Kidney tubule cell (primary cell): Measurements from ENCODE around the gene CD226.
"Not testable (repeated sequence)": the region's sequence is repeated elsewhere in the genome, so short reads cannot be mapped to it uniquely, and the experiment has no call there.

Experiments used
- DNase-seq: peaks from one replicate; pipeline ENCODE4 v3.0.0-alpha.2; 2018; ENCODE audit warnings: low spot score

CD226 gene

GRCh38 chr18:69956665-69957620 is 9.3 kb upstream of the CD226 start:
- DNase-seq, result no peak

DNA sequence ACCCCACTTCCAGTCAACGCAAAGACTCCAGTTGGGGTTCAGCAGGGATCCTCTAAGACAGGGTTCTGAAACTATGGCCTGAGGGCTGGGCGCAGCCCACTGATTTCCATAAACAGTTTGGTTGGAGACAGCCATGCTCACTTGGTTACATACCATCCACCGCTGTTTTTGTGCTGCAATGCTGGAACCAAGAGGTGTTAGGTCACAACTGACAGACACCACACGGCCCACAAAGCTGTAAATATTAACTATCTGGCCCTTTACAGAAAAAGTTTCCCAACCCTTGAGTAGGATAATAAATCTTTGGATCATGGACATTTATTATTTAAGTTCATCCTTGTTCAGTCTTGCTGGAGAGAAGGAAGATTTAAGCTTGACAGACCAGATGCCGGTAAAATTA is 8.4 kb upstream of the CD226 start:
- peak; percentile 20 for DNase-seq

GRCh38 chr18:69954719-69955480 is 7.2 kb upstream of the CD226 start:
- no peak for DNase-seq

GRCh38 chr18:69953191-69953590 is 5.5 kb upstream of the CD226 start:
- no peak for DNase-seq

GRCh38 chr18:69951182-69951581 is 3.5 kb upstream of the CD226 start:
- DNase-seq, result peak; percentile 58

DNA sequence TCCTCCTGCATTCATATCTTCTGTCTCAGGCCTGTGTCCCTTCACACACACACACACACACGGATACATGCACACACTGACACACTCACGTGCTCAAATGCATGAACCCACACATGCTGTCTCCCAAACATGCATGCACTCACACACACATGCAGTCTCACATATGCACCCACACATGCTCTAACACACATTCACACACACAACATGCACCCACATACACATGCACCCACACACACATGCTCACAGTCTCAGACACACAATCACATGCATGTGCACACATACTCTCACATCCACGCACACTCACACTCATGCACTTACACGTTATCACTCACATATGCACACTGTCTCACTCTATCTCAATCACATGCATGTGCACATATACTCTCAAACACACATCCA is 1.9 kb upstream of the CD226 start:
- DNase-seq, result no peak

GRCh38 chr18:69948919-69949537 is 1.4 kb upstream of the CD226 start:
- peak; percentile 52 for DNase-seq

- DNase-seq, result no peak
Observed at GRCh38 chr18:69948256-69948655, 583 bp upstream of the CD226 start.

DNA sequence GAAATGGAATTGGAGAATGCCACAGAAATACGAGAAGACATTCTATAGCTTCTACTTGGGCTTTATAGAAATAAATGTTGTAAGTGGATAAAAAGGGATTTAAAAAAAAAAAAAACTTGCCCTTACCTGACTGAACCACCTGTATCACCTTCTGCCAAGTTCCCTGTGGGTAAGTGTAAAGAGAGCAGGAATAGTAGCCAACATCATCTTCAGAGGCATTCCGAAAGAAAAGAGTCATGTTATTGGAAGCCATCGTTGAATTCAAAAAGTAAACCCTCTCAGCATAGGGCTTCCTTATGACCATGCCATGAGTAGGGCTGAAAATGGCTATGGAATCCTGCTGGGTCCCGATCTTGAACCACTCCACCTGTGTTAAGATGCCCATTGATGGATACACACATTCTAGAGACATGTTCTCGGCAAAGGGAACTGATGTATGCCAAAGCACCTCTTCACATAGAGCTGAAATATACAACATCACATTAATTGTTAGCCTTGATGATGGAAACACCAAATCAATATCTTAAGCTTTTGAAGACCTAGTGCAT is 991 bp downstream of the CD226 start:
- DNase-seq, result no peak

DNA sequence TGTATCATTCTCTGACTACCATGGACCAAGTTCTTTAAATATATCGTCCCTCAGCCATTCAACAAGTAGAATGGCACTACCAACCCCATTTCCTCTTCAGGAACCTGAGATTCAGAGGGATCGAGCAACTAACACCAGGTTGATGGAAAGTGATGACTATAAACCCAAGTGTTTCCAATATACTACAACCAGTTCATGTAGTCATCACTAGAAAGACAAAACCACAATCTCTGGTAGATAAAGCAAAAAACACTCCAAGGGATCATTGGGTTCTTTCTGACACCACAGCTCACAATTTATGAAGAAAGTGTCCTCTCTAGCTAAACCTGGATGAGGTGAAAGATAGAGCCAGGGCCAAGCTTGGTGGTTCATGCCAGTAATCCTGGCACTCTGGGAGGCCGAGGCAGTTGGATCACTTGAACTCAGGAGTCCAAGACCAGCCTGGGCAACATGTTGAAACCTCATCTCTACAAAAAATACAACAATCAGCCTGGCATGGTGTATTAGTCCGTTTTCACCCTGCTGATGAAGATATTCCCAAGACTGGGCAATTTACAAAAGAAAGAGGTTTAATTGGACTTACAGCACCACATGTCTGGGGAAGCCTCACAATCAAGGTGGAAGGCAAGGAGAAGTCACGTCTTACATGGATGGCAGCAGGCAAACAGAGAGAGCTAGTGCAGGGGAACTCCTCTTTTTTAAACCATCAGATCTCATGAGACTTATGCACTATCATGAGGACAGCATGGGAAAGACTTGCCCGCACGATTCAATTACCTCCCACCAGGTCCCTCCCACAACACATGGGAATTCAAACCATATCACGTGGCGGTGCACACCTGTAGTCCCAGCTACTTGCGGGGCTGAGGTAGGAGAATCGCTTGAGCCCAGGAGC is 2.2 kb downstream of the CD226 start:
- DNase-seq, result no peak

GRCh38 chr18:69944436-69944835 is 3.2 kb downstream of the CD226 start:
- no peak for DNase-seq

GRCh38 chr18:69943021-69943420 is 4.7 kb downstream of the CD226 start:
- no peak for DNase-seq

GRCh38 chr18:69941183-69941582 is 6.5 kb downstream of the CD226 start:
- DNase-seq, result no peak

GRCh38 chr18:69939812-69940211 is 7.9 kb downstream of the CD226 start:
- not testable (repeated sequence) for DNase-seq

DNA sequence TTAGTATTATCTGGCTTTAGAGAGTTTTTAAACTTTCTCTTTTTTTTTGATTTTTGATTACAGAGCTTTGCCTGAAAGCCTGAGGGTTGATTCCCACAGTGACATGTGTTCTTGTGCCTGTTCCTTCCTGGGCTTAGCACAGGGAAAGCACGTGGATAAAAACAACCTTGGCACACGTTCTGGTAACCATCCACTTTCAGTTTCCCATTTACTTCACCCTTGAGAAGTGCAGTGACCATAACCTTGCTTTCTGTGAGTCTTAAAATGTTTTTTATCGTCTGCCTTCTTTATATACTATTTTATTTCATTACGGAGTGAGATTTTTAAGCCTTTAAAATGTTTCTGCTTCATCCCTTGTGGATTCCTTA is 11.5 kb downstream of the CD226 start:
- peak; percentile 11 for DNase-seq

DNA sequence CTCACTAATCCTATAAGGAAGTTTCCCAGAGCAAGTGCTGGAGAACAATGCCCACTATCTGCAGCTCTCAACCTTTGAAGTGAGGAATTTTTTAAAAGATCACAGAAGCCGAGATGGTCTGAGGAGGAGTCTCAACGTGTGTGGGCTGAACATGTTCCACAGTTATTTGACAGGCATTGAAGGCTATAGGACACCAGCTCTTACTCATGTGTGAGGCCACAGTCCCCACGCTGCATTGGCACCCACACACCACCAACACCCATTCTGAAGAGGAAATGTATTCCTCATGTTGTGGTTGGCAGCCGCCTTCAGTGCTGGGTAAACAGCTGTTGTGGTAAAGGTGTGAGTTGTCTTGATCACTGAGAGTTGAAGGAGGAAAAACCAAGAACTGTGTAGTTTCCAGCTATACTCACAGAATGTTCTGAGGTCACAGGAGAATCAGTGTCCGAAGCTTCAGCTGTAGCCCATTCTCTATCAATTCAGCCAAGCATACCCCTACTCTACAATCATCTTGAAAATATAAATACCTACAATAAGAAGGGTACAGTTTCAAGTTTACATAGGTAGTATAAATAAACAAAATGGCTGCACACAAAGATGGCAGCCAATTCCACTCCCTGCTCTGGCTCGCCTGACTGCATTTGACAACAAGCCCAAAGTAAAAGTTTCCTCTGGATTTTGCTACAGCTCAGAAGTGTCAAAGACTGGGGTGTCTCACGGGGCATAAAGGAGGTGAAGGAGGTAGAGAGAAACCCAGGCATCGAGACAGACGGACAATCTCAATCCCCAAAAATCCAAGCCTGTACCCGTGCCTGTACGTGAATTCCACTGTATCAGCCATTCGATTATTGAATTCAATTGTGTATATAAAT is 12.1 kb downstream of the CD226 start:
- DNase-seq, result peak; percentile 31

GRCh38 chr18:69934601-69935265 is 12.9 kb downstream of the CD226 start:
- DNase-seq, result no peak

- DNase-seq, result no peak
Observed at GRCh38 chr18:69929041-69929774, 18.5 kb downstream of the CD226 start.

DNA sequence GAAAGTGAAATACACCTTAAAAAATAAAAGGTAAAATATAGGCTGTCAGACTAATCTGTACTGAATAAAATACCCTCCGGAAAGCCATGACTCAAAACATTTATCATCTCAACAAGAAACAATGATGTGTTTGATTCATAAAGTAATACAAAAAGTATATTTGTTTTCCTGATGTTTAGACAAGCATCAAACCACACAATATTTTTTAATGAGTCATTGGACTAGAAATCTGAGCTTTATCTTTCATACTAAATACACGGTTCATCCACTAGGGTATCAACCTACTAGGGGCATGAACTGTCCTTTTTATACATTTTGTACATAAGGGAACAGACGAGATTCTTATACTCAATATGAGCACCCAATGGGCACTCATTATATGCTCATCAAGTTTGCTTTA is 31.3 kb downstream of the CD226 start:
- no peak for DNase-seq
